Neural cell (in vitro differentiated cells): ENCODE measurements around the gene KLF9.

Source experiments
- CTCF ChIP-seq: fragments of 450-650 bp; IDR thresholded peaks from 2 replicates; pipeline ENCODE4 v1.5.1; 2014; ENCODE audit warnings: antibody characterized with exemption, mild to moderate bottlenecking, moderate library complexity; ENCODE audit not compliant: poor library complexity, severe bottlenecking
- EP300 ChIP-seq: fragments of 450-650 bp; conservative IDR thresholded peaks from 2 replicates; pipeline ENCODE4 v1.6.1; 2014; ENCODE audit warnings: antibody characterized with exemption, mild to moderate bottlenecking, moderate library complexity; ENCODE audit not compliant: poor library complexity, severe bottlenecking
- EZH2 ChIP-seq: fragments of 200-600, 300-800 bp; shearing (Covaris generic), sonication (generic); IDR thresholded peaks from 2 replicates; pipeline ENCODE4 v1.6.1; 2014; ENCODE audit warnings: antibody characterized with exemption, low read length, borderline replicate concordance, mild to moderate bottlenecking; ENCODE audit not compliant: insufficient read depth, poor library complexity, severe bottlenecking
- MXI1 ChIP-seq: fragments of 450-650 bp; conservative IDR thresholded peaks from 2 replicates; pipeline ENCODE4 v1.6.1; 2014; ENCODE audit warnings: antibody characterized with exemption, mild to moderate bottlenecking; ENCODE audit not compliant: poor library complexity, severe bottlenecking
- POLR2AphosphoS5 ChIP-seq: IDR thresholded peaks from 2 replicates; pipeline ENCODE4 v1.6.1; 2012
- RAD21 ChIP-seq: fragments of 450-650 bp; conservative IDR thresholded peaks from 2 replicates; pipeline ENCODE4 v1.6.1; 2014; ENCODE audit warnings: antibody characterized with exemption, mild to moderate bottlenecking, moderate library complexity
- REST ChIP-seq: IDR thresholded peaks from 2 replicates; pipeline ENCODE4 v1.6.1; 2012; ENCODE audit warnings: borderline replicate concordance
- SMC3 ChIP-seq: fragments of 450-650 bp; conservative IDR thresholded peaks from 2 replicates; pipeline ENCODE4 v1.6.1; 2014; ENCODE audit warnings: antibody characterized with exemption, mild to moderate bottlenecking, moderate library complexity; ENCODE audit not compliant: poor library complexity
- TAF1 ChIP-seq: IDR thresholded peaks from 2 replicates; pipeline ENCODE4 v1.6.1; 2012; ENCODE audit warnings: low read depth

- no peak for TF ChIP-seq CTCF
- TF ChIP-seq REST = no peak
- TF ChIP-seq EZH2 = no peak
- no peak for TF ChIP-seq RAD21
- TF ChIP-seq EP300 = no peak
- TF ChIP-seq POLR2AphosphoS5 = no peak
- no peak for TF ChIP-seq TAF1
- no peak for TF ChIP-seq MXI1
- no peak for TF ChIP-seq SMC3
Observed at GRCh38 chr9:70399141-70399540, 15.3 kb downstream of the KLF9 start.
